HG03103 (cell line): ENCODE results near the gene PRIMPOL.
"Not testable (repeated sequence)": the region's sequence is repeated elsewhere in the genome, so short reads cannot be mapped to it uniquely, and the experiment has no call there.

Source experiments
- ATAC-seq: cut with Tn5 transposase; IDR thresholded peaks from one replicate; pipeline ENCODE4 v1.9.1; 2021; ENCODE audit warnings: low read depth; ENCODE audit not compliant: unreplicated experiment

PRIMPOL gene

GRCh38 chr4:184699941-184700340 is 50.4 kb downstream of the PRIMPOL start:
- ATAC-seq: no peak

- ATAC-seq: no peak
These were observed 52.6 kb downstream of the PRIMPOL start for GRCh38 chr4:184702114-184702513.

- ATAC-seq: no peak
These were observed 56.2 kb downstream of the PRIMPOL start for GRCh38 chr4:184705692-184706091.

- ATAC-seq: no peak
These were observed 56.9 kb downstream of the PRIMPOL start for GRCh38 chr4:184706453-184706852.

- no peak for ATAC-seq
These were observed 62.8 kb downstream of the PRIMPOL start for GRCh38 chr4:184712322-184712721.

- no peak for ATAC-seq
These were observed 64.3 kb downstream of the PRIMPOL start for GRCh38 chr4:184713887-184714286.

GRCh38 chr4:184715526-184715925 is 66.0 kb downstream of the PRIMPOL start:
- ATAC-seq: no peak

GRCh38 chr4:184719407-184719806 is 69.9 kb downstream of the PRIMPOL start:
- ATAC-seq: no peak

- no peak for ATAC-seq
These were observed 71.7 kb downstream of the PRIMPOL start for GRCh38 chr4:184721254-184721653.

GRCh38 chr4:184722798-184723197 is 73.3 kb downstream of the PRIMPOL start:
- no peak for ATAC-seq

GRCh38 chr4:184727430-184727829 is 77.9 kb downstream of the PRIMPOL start:
- no peak for ATAC-seq

- no peak for ATAC-seq
These were observed 79.3 kb downstream of the PRIMPOL start for GRCh38 chr4:184728858-184729257.

GRCh38 chr4:184729946-184730345 is 80.4 kb downstream of the PRIMPOL start:
- no peak for ATAC-seq

GRCh38 chr4:184731056-184731455 is 81.5 kb downstream of the PRIMPOL start:
- no peak for ATAC-seq

- ATAC-seq: no peak
These were observed 82.6 kb downstream of the PRIMPOL start for GRCh38 chr4:184732126-184732525.

GRCh38 chr4:184733654-184734524 is 84.4 kb downstream of the PRIMPOL start, which contains the start of gene CENPU:
Gene CENPU, minus strand, starts transcription at chr4:184734096. Its CDS starts 34 bp downstream, at chr4:184734062.
- ATAC-seq: peak; percentile 87

GRCh38 chr4:184734758-184735157 is 85.2 kb downstream of the PRIMPOL start:
- ATAC-seq: no peak

GRCh38 chr4:184739575-184739974 is 90.0 kb downstream of the PRIMPOL start:
- ATAC-seq: not testable (repeated sequence)

GRCh38 chr4:184740980-184741391 is 91.4 kb downstream of the PRIMPOL start:
- no peak for ATAC-seq

GRCh38 chr4:184741651-184742050 is 92.1 kb downstream of the PRIMPOL start:
- not testable (repeated sequence) for ATAC-seq

GRCh38 chr4:184743650-184744049 is 94.1 kb downstream of the PRIMPOL start:
- ATAC-seq: no peak

- no peak for ATAC-seq
These were observed 94.7 kb downstream of the PRIMPOL start for GRCh38 chr4:184744236-184744635.
